HG03196 (cell line): ENCODE measurements around the gene NCOR1.
A peak's percentile ranks its signal among the peaks of the same experiment; 100 is the strongest.
"Not testable (repeated sequence)": the region's sequence is repeated elsewhere in the genome, so short reads cannot be mapped to it uniquely, and the experiment has no call there.

Source experiments
- ATAC-seq: cut with Tn5 transposase; IDR thresholded peaks from one replicate; pipeline ENCODE4 v1.9.1; 2021; ENCODE audit not compliant: unreplicated experiment

Gene NCOR1

GRCh38 chr17:16215273-16215964 is at the start of gene NCOR1:
NCOR1 (minus strand) TSS chr17:16215534; CDS start chr17:16194569, 20,965 bp downstream.
- peak; percentile 72 for ATAC-seq

- no peak for ATAC-seq
Observed at GRCh38 chr17:16262201-16262600, 46.9 kb upstream of the NCOR1 start.

GRCh38 chr17:16261049-16261448 is 45.7 kb upstream of the NCOR1 start:
- ATAC-seq, result no peak

DNA sequence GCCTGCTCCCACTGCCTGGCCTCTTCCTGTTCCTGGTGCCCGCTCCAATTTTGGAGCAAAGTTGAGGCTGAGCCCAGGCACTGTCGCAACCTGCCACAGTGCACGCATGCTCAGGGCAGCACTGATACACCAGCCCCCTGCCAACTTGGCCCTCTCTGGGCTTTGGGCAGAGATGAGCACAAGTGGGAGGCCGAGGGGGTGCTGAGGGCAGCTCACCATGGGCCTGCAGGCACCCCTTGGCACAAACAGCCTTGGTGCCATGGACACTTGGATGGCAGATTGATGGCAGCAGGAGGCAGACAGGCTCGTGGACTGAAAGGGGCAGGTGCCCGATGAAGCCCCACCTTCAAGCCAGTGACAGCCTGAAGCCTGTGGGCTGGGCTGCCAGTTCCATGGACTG is 44.6 kb upstream of the NCOR1 start:
- no peak for ATAC-seq

DNA sequence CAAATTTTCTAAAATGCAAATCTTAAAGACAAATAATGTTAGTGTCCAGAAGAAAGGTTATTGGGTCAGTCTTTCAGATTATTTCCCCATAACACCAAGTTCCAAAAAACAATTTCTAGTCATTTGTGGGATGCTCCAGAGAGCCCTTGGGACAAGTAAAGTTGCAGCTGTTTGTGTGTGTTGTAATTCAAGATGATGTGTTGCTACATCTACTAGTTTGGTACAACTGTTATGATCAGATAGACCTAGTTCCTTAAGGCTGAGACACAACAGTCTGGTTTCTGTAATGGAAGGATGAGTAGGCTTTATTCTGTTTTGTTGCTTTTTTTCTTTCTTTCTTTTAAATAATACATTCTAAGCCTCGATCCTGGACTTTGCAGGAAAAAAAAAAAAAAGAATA is 43.6 kb upstream of the NCOR1 start:
- ATAC-seq, result no peak

- no peak for ATAC-seq
Observed at GRCh38 chr17:16255481-16255921, 40.2 kb upstream of the NCOR1 start.

DNA sequence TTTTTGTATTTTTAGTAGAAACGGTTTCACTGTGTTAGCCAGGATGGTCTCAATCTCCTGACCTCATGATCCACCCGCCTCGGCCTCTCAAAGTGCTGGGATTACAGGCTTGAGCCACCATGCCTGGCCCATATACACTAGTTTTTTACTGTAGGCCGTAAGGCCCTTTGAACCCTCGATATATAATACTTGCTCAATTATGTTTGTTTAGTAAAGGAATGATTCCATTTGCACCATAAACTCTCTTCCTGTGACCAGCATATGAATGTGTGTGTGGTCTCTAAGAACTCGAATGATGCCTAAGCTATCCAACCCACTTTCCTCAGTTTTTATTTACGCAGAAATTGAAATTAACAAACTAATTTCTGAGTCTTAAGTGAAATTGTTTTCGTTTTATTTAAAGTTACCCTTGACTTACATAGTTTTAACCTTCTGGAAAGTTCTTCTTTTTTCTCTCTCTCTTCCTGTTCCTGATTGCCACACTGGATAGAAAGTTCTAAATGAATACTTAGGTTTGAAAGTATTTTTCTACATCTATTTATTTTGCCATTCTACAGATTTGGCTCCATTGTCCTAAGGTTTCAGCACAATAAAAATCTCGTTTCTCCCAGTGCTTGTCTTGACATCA is 39.6 kb upstream of the NCOR1 start:
- no peak for ATAC-seq

GRCh38 chr17:16251556-16251955 is 36.2 kb upstream of the NCOR1 start:
- no peak for ATAC-seq

DNA sequence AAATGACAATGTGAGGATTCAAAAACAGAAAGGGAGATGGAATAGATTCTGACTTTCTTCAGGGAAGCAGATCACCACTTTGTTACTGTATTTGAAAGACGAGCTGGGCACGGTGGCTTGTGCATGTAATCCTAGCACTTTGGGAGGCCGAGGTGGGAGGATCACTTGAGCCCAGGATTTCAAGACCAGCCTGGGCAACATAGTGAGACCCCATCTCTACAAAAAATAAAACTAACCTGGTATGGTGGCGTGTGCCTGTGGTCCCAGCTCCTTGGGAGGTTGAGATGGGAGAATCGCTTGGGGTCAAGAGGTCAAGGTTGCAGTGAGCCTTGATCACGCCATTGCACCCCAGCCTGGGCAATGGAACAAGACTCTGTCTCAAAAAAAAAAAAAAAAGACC is 35.7 kb upstream of the NCOR1 start:
- ATAC-seq, result no peak

GRCh38 chr17:16250635-16251034 is 35.3 kb upstream of the NCOR1 start:
- no peak for ATAC-seq

GRCh38 chr17:16247586-16247984 is 32.3 kb upstream of the NCOR1 start:
- ATAC-seq, result no peak

- no peak for ATAC-seq
Observed at GRCh38 chr17:16243801-16244567, 28.6 kb upstream of the NCOR1 start.

DNA sequence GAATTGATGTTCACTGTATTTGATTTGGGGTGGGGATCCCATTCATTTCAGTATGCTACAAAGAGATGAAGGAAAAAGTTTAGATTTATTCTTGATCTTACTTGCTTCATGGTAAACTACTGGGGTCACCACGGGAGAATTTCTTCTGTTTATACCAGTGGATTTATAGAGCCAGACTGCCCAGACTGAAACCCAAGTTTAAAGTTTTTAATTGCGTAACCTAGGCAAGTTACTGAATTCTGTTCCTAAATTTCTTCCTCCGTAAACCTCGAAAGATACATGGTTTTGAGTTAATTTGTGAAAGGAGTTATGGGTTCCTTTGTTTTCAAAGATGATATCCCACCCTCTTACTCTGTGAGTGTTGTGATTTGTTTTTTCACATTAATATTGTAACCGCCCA is 28.1 kb upstream of the NCOR1 start:
- ATAC-seq, result no peak

- ATAC-seq, result no peak
Observed at GRCh38 chr17:16241906-16242399, 26.6 kb upstream of the NCOR1 start.

DNA sequence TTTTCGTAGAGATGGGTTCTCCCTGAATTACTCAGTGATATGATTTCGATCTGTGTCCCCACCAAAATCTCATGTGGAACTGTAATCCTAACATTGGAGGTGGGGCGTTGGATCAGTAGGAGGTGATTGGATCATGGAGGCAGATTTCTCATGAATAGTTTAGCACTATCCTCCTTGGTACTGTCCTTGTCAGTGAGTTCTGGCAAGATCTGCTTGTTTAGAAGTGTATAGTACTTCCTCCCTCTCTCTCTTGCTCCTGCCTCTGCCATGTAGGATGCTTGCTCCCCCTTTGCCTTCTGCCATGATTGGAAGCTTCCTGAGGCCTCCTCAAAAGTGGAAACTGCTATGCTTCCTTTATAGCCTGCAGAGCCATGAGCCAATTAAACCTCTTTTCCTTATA is 24.6 kb upstream of the NCOR1 start:
- no peak for ATAC-seq

DNA sequence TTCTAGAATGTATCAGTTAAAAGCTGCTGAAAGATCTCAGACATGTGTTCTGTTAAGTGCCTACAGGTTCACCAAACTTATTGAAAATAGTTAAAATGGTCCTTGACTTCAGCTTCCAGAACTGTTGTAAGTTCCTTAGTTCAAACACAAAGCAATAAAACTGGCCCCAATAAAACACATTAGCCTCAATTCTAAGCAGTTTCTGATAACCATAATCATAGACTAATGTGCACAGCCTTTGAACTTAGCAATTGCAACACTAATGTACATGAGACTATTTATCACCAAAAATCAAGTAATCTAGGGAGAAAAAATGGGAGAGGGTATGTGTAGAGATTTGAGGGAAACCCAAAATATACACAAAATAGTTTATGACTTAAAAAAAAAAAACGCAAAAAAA is 17.1 kb upstream of the NCOR1 start:
- ATAC-seq, result no peak

GRCh38 chr17:16229912-16230561 is 14.7 kb upstream of the NCOR1 start:
- ATAC-seq, result not testable (repeated sequence)

DNA sequence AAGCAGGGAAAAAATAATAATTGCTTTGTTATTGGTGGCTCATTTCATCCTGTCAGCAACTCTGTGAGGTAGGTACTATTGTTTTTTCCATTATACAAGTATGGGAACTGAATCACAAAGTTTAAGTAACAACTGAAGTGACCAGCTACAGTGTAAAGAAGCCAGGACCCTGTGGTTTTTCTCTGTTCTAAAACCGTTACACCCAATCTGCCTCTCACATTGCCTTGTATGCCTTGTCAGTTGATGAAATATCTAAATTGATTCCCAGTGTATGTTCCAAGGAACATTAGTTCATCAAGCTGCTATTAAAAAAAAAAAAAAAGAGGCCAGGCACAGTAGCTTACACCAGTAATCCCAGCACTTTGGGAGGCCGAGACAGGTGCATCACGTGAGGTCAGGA is 7.1 kb upstream of the NCOR1 start:
- no peak for ATAC-seq

DNA sequence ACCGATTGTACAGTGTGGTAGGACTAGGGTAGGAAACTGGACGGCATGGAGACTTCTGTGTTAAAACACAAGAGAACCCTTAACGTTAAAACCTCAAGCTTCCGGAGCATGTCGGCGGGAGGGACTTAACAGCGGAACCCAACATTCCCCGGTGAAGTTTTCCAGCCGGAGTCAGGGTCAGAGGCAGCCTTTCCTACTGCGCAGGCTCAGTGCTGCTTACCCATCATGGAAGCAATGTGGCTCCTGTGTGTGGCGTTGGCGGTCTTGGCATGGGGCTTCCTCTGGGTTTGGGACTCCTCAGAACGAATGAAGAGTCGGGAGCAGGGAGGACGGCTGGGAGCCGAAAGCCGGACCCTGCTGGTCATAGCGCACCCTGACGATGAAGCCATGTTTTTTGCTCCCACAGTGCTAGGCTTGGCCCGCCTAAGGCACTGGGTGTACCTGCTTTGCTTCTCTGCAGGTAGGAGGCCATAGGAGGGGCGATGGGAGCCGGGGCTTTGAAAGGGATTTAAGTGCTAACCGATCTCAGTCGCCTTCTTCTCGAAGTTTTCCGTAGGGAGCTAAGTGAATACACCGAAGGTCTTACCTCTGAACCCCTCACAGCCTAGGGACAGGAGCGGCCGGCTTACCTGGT is 1.8 kb upstream of the NCOR1 start, which contains the start of gene PIGL:
Gene PIGL (plus strand): TSS at position 209 of the 634 bp plus-strand sequence. CDS start 17 bp downstream, at position 226.
- peak; percentile 37 for ATAC-seq

GRCh38 chr17:16216341-16217001 is 1.1 kb upstream of the NCOR1 start:
- not testable (repeated sequence) for ATAC-seq
